GM21423 (cell line): Measurements from ENCODE around the gene SYNPO2.

Experiments
- ATAC-seq: cut with Tn5 transposase; IDR thresholded peaks from one replicate; pipeline ENCODE4 v1.9.1; 2021; ENCODE audit warnings: mild to moderate bottlenecking, moderate library complexity; ENCODE audit not compliant: unreplicated experiment

The SYNPO2 gene

DNA sequence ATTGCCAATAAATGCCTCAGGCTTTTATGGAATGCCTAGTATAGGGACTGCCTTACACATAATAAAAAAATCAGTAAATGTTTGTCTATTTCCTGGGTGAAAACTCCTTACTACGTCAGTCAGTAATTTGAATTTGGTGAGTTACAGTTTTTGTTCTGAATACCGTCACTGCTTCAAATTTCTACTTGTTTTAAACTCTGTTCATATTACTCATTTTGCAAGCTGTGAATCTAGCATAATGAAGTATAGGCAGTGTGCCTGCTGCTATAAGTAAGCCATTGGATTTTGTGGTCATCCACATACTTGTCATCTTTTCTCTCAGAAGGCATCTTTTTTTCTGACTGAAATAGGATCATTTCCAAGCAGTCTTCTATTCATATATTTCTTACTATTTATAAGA lies 43.1 kb downstream of the SYNPO2 start:
- ATAC-seq, result no peak

DNA sequence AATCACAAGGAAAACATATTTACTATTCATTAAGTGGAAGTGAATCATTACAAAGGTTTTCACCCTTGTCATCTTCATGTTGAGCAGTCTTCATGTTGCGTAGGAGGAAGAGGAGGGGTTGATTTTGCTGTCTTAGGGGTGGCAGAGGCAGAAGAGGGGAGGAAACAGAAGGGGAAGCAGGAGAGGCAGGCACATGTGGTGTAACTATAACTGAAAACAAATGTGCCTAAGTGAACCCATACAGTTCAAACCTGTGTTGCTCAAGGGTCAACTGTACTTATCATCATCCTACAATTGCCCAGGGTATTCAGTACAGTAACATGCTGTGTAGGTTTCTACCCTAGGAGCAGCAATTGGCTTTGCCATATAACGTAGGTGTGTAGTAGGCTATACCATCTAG lies 47.2 kb downstream of the SYNPO2 start:
- no peak for ATAC-seq

DNA sequence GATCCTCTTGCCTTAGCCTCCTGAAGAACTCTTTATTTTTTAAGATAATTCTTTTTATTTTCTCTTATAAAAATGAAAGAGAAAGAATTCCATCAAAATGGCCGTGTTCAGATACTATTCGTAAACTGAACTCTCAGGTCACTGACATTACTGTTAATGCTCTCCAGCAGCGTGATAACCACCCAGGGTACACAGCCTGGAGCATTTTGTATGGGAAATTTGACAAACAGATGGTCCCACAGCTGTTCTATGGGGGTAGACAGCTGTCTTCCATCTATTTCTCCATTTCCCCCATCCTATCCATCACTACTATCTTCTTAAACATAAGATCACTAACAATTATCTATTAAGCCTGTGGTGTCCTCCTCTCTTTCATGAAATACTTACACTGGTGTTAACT lies 47.8 kb downstream of the SYNPO2 start:
- ATAC-seq, result no peak

DNA sequence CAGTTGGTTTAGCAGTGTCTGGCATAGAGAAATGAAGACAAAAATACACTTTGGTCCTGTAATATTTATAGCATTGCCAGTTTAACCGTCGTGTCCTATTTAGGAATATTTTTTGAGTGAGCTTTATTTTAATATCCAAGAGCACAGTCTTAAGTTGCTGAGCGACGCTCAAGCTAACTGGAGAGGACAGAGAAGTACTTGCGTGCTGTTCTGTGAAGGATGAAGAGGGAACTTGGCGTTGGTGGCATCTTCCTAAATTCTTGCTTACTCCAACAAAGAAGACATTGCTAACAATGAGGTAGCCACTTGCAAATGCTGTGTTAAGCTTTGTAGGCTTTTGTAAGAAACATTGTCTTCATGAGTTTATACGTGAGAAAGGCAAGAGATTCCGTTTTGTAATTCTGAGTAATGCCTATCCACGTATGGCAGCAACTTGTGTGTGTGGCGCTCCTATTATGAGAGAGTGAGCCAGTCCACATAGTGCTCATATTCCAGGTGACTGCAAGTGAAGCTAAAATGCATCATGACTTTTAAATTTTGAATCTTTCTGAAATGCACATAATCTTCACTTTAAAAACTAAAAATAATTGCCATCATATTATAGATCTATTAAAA lies 50.6 kb downstream of the SYNPO2 start:
- no peak for ATAC-seq

DNA sequence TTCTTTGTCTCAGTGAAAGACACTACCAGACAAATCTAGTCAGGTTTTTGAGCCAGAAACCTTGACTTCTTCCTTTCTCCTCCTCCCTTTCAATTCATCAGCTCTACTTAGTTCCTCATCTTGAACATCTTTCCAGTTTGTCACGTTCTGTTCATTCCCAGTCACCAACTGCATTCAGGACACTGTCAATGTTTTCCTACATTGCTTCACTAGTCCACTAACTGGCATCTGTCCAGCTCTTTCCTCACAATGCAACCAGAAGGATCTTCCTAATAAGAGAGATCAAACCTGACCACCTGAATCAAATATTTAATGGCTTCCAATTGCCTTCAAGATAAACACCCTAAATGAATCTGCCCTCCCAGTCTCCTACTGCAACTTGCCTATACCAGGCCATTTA lies 52.5 kb downstream of the SYNPO2 start:
- no peak for ATAC-seq

DNA sequence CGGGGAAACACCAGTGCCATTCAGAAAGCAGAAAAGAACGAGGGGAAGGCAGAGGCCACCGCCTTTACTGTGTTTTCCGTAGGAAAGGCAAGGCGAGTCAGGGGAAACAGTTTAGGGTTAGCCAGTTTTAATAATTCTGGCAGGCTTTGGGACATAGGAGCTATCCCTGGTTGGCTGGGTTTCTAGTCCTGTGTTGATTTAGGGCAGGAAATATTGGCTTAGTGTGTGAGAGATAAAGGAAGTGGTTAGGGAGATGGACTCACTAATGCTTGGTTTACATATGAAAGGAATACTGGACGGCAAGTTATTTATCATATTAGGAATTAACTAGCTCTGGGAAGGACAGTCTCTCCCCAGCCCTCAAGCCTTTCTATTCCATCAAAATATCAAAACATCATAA lies 53.1 kb downstream of the SYNPO2 start:
- ATAC-seq, result no peak

DNA sequence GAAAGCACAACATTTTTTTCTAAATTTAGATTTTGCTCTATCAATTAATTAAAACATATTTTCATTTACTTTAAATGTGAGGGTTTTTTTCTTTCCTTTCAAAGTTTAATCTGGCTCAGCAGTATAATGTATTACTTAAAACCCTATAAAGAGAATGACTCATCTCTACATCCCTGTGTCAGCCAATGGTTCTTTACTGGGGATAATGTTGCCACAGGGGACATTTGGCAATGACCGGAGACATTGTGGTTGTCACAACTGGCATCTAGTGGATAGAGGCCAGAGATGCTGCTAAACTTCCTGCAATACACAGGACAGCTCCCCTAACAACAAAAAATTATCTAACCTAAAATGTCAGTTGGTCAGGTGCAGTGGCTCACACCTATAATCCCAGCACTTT lies 53.8 kb downstream of the SYNPO2 start:
- no peak for ATAC-seq

DNA sequence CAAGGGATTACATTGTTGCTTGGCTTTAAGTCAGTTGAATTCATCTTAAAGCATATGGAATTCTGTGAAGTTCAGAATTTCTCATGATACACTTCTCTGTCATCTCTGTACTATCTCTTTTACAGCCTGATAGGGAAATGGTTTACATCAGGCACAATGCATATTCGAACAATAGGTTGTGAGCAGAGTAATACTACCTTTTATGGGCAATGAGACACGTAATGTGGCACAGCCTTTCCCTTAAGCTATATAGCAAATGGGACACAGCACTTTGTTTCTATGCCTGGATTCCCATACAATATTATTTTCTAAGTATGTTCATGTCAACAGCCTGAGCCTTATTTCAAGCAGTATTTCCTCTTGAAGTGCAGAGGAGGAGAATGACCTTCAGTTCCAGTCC lies 58.4 kb downstream of the SYNPO2 start:
- no peak for ATAC-seq

DNA sequence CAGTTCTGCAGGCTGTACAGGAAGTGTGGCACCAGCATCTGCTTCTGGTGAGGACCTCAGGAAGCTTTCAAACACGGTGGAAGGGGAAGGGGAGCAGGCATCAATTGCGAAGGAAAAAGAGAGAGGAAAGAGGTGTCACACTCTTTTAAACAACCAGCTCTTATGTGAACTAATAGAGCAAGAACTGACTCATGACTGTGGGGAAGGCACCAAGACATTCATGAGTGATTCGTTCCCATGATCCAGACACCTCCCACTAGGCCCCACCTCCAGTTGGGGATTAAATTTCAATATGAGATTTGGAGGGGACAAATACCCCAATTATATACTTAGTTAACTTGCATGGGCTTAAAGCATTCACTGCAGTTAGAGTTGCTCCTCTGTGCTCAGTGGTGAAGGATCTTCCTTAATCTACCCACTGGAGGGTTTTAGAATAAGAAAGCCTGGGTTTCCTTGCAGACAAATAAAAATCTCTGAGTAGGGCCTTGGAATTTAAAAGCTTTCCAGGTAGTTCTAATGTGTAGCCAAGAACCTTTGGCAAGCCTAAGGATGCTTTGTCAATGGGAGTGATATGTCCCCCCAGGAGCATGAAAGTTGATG lies 60.0 kb downstream of the SYNPO2 start:
- no peak for ATAC-seq

DNA sequence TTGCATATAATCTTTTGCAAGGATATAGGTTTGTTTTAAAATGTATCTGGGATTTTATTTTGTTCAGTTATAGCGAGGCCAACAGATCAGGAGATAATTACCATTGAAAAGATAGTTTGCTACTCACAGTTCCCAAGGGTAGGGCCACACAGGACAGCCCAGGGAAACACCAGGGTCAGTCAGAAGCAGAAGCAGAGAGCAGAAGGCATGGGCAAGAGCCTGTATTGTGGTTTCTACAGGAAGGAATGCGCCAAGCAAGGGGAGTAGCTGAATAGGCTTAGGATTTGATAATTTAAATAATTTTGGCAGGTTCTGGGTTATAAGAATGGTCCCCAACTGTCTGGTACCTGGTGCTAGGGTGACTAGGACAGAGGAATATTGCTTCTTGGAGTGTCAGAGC lies 61.6 kb downstream of the SYNPO2 start:
- no peak for ATAC-seq

DNA sequence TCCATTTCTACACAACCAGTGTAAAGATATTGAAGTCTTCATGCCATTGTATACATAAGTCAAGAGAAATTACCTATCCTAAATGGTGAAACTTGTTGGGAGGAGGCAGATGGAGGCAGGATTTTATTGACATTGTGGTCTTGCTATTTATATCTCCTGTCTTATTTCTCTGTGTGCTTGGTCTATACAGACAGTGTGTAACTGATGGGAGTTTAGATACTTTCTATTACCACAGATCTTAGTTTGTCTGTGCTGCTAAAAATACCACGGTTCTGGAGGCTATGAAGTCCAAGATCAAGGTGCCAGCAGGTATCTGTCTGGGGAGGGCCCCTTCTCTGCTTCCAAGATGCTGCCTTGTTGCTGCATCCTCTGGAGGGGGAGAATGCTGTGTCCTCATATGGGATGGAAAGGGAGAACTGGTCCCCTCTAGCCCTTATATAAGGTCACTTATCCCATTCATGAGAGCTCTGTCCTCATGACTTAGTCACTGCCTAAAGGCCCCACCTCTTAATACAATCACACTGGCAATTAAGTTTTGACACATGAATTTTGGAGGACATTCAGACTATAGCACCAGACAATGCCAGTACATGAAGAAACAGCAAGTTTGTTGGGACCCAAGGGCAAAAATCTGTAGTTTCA lies 62.4 kb downstream of the SYNPO2 start:
- ATAC-seq, result no peak

DNA sequence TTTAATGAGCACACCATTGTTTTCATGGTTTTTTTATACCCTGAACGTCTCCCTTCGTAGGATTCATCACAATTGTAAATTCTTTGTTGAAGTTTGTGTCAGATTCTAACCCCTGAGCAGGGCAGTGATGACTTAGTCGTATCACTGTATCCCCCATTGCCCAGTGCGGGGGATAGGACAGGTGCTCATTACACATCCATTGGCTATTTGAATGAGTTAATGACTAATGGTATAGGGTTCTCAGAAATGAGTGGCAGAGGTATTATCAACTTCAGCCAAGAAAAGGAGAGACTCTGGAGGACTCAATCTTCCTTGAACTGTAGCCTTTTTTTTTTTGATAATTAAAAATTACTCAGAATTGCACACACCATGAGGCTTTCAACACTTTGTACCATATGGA lies 64.6 kb downstream of the SYNPO2 start:
- no peak for ATAC-seq

DNA sequence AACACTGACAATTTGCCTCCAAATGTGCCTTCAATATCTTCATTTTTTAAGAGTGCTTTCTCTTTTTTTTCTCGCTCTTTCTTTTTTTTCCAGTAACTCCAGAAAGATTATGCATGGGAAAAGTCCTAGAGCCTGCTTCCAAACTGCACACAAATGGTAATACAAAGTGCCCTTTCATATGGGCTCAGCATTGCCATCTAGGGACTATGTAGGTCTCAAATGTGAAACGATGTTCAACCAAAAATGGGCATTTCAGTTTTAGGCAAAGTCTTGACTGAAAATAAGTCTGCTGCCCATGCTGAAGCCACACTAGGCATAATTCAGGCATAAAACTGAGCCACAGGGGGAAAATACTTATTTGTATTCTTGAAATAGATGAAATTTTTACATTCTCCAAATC lies 65.6 kb downstream of the SYNPO2 start:
- ATAC-seq, result no peak

DNA sequence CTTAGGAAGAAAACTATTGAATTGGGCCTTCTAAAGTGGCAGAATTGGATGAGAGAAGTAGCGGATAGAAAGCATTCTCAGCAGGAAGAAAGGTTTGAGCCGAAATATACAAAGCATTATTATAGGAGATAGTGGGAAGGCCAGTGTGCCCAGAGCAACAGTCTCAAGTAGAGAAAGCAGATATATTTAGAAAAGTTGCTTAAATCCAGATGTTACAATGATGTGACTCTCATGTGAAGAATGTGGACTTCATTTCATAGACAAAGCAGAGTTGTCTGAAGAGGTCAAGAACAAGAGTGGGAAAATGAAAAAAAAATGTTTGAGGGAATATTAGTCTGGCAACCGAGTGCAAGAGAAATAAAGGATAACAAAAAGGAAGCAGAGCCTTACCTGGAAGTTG lies 66.9 kb downstream of the SYNPO2 start:
- ATAC-seq, result no peak

DNA sequence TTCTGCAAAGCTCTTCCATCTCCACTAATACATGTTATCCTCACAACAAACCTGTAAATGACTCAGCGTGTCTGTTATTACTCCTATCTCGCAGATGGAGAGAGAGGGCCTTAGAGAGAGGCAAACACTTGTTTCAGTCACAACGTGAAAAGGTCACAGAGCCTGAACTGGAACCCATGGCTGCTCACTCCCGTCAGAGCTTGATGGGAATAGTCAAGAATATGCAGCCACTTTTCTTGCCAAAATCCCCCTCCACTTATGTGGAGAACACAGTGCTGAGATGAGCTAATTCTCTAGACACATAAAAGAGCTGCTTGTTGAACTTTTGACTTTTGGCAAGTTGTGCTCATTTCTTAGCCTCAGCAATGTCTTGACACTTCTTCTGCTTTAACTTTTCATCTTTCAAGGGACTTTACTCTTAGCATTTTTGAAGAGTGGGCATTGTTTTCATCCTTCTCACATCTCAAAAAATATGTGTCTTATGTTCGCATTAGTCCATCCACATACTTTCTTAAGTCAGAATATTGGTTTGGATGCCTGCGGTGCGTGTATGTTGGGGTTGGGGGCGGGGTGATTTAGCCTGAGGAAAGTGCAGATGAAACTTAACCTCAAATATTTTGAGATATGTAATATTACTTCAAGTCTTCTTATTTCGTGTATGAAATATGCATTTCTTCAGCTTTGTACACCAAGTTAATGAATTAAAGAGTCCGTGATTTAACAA lies 69.2 kb downstream of the SYNPO2 start:
- ATAC-seq, result no peak

DNA sequence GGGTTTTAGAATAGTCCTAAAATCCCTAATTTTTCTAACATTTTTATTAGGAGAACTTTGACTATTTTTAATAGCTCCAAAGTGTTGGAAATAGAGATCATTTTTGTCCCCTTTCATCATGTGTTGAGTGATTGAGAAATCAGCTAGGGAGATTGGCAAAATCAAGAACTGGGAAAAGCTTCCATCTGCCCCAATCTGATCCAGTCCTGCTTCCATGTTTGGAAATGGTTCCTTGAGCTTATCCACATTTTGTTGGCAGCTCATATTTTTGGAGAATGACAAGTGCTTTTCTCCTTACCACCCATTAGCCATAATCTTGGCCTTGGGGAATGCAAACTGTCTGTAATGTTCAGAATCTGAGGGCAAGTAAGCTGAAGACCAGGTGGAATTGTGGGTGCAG lies 73.9 kb downstream of the SYNPO2 start:
- ATAC-seq, result no peak

DNA sequence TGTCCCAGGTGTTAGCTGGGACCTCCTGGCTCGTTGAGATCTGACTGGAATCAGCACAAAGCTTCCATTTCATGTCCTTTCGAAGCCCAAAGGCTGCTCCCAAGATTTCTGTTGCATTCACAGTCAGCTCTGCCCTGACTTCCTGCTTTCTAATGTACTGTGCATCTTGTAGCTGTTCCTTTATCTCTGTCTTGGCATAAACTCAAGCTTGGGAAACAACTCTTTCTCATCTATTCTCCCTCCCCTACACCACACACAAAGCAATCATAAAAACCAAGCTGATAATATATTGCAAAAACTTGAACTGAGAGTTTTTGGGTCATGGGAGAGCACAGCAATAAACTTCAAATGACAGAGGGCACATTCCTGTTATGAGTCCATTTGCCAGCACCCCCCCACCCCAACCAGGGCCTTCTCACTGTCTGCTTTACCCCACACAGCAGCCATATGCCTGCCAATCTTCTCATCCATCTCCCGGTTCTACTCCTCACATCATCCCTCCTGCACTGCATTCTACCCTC lies 76.3 kb downstream of the SYNPO2 start:
- no peak for ATAC-seq

DNA sequence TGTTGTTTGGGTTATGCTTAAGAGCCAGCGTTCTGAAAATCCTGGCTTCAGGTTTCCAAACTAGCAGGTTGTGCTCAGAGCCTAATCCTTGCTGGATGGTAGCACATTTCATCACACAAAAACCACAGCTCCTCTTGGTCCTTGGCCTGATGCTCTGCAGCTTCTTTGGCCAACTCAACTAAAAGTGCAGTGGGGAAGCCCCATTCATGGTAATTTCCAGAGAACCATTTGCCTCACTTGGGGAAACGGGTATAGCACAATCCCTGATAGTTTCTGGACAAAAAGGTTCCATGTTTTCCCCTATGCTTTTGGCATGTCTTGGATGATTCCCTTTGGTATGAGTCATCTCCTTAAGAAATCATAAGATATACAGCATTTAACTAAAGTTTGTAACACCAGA lies 78.7 kb downstream of the SYNPO2 start:
- ATAC-seq, result no peak

DNA sequence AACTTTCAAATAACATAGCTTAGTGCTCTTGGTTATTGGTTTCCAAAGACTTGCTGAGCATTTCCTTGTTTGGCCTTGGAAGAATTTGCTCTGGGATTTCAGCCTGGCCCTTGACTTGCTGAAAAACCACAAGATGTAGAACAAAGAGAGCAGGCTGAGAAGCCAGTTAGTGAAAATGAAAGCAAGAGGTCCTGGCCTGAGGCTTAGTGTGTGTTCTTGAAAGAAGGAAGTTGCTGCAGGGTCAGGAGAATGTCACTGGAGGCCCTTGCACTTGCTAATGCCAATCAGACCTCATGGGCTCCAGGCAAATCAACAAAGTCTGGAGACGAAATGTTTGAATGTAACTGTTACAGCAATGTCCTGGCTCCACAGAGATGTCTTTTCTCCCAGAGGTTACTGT lies 79.4 kb downstream of the SYNPO2 start:
- peak; percentile 100 for ATAC-seq

DNA sequence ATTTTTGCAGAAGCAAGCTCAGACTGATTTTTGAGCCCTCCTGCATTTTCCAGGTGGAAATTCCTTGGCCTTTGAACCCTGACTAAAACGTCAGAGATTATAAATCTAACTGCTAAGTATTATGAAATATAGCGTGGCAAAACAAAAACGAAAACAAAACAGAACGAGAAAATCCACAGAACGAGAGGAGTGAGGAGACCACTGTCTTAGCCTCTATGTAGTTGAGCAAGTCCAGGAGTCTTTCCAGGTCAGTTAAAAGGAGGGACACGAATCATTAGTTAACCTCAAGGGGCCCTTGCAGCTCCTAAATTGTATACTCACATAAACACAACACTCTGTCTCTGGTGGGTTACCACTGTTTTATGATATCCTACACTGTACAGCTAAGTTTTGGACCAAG lies 80.2 kb downstream of the SYNPO2 start:
- ATAC-seq, result no peak

DNA sequence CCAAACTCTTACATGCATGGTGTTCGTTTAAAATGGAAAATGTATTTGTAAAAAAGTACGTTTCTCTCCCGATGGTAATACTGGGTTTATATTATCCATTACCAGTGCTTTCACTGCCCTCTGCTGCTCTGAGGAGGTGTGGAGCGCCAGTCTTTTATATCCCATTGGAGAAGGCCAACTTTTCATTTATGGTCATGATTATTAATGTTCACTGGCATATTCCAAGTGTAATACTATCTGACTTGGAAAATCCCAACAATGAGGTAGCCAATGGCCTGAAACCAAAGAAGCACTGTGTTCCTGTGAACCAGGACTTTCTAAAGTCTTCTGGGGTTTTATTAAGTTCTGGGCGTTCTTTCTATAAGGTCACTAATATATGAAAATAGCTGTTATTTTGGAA lies 80.7 kb downstream of the SYNPO2 start:
- no peak for ATAC-seq

DNA sequence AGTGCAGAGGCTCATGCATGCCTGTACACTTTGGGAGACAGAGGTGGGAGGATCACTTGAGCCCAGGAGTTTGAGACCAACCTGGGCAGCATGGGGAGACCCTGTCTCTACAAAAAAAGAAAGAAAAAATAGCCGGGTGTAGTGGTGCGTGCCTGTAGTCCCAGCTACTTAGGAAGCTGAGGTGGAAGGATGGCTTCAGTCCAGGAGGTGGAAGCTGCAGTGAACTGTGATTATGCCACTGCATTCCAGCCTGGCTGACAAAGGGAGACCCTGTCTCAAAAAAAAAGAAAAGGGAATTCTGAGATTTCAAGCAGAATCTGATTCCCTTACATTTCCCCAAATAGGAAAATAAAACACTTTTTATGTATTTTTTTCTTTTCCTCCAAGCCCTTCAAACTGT lies 83.5 kb downstream of the SYNPO2 start:
- no peak for ATAC-seq
